Activated CD4-positive, alpha-beta T cell treated with anti-CD3 and anti-CD28 coated beads for 48 hours (primary cell): ENCODE data around the gene RUVBL2.

ENCODE experiments used
- DNase-seq: peaks from one replicate; pipeline ENCODE4 v3.0.0-alpha.2; 2020

RUVBL2 gene

DNA sequence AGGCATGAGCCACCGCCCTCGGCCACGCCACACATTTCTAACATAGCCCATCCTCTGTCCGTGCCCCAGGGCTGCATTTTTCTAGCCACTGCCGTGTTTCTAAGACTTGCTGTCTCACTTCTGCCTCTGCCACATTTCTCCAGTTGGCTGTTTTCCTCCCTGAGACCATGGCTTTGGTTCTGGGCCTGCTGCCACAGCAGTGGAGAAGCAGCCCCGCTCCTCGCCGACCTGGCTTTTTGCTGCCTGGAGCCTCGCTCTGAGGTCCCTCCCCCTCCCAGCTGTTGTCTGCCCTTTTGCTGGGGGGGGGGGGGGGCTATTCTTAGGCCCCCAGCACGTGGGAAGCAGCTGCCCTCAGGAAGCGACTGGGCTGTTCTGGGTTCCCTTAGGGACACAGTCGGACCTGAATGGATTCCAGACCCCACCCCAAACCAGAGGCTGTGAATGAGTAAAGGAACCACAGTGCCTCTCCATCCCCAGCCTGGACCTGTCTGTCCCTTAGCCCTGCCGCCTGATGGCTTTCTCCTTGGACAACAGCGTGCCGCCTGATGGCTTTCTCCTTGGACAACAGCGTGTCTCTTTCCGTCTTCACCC lies 3.9 kb upstream of the RUVBL2 start:
- no peak for DNase-seq

DNA sequence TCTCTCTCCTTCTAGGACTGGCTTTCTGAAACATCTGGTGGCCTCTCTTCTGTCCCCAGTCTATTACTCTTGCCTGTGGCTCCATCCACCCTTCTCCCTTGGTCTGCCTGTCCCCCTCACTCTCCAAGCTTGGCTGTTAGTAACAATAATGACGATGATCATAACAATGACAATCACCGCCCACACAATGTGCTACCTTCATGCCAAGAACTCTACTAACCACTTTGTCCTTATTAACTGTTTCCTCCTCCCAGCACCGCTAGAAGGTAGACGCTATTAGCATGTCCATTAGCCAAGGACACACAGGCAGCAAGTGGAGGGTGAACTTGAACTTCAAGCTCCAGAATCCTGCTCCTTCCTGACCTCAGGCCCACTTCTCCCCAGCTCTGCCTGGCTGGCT lies 3.3 kb upstream of the RUVBL2 start:
- no peak for DNase-seq

DNA sequence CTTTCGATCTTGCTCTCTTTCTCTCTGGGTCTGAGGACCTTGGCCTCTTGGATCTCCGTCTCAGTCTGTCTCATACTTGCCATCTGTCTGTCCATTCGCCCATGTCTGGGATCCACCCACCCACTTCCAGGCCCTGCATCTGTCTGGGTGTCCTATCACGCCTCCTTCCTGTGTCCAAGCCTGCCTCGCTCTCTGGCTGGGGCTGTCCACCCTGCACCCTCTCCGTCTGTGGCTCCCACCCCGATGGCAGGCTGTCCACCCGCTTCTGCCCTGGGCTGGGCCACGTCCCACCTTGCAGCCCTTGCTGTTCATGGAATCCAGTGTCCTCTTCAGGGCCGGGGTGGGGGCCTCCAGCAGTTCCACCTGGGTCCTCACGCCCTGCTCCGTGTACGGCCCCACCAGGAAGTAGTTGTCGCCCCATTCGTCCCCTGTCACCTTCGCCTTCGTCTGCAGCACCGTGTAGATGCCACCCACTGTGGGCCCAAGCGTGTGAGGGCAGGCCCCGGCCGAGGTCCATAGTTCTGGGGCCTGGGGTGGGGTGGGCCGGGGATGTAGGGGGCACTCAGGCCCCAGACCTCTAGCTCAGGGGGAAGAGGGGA lies 2.6 kb upstream of the RUVBL2 start:
- no peak for DNase-seq

DNA sequence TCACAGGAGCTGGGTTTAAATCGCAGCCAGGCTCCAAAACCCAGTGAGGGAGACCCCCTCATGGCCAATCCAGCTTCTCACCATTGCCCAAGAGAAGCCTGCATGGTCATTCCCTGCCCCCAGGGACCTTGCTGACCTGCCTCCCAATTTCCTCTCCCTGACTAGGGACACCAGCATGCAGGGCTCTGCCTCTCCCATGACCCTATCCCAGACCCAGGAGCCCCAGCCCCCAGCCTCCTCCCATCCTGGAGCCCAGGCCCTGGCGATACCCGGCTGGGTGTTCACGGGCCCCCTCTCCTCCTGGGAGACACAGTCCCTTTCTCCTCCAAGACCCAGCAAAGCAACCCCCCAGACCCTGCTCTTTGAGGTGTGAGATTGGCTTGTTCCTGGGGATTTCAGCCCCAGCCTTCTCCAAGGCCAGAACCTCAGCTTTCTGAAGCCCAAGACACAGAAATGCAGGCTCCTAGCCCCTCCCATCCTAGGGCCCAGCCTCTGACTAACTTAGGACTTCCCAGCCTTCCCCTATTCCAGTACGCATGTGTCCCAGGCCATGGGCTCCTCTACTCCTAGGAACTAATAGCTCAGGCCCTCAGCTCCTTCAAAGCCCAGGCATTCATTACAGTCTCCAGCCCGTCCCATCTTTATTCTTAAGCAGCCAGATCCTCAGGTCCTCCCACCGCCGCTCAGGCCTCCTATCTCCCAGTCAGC lies 1.7 kb upstream of the RUVBL2 start:
- DNase-seq = no peak

DNA sequence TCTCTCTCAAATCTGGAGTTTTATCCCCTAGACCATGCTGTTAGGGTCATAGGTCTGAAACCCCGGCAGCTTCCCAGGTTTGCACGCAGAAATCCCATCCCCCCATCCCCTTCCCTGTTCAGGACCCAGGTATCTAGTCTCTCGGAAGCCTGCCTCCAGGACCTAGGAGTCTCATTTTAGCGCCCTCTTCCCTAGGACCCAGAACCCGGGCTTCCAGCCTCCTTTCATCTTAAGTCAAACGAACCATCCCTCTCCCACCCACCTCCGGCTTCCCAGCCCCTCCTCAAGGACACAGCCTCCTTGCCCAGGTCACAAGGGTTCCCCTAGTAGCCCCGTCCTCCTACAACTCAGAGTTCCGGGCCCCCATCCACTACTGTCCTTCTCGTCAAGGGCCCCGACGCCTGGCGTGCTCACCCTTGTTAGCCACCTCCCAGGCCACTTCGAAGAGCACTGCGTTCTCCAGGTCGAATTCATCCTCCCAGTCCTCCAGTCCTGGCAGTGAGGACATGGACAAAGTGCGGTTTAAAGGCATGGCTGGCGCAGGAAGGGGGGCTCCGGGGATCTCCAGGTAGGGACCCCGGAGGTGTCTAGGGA lies 1.0 kb upstream of the RUVBL2 start:
- DNase-seq = no peak

DNA sequence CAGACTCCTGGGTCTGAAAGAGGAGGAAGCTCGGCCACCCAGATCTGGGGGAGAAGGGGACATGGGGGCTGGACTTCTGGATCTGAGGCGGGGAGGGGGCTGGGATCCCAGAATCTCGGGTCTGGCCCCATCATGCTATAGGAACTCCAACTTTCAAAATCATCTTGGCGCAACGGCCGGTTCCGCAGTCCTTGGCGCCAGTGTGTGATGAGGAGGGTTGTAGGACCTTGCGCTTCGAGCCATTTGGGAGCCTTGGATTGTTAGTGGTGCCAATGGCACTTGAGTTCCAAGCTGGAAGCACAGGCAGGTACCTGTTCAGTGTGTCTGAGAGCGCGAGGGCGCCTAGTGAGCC lies 324 bp downstream of the RUVBL2 start:
- DNase-seq = no peak

DNA sequence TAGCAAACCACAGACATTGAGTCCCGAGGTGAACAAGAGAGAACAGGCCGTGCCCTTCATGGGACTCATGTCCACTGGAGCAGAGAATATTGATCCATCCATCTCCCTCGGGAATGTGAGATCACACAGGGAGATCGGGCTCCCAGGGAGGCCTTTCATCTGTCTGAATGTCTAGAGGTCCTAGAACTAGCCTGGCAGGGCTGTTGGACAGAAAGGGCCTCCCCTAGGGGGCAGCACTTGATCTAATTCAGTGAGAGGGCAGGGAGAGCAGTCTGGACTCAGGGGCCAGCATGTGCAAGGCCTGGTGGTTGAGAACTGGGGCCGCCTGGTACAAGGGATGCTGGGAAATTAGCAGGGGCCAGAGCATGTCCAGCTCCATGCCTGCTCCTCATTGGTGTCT lies 4.3 kb downstream of the RUVBL2 start:
- peak; percentile 76 for DNase-seq

DNA sequence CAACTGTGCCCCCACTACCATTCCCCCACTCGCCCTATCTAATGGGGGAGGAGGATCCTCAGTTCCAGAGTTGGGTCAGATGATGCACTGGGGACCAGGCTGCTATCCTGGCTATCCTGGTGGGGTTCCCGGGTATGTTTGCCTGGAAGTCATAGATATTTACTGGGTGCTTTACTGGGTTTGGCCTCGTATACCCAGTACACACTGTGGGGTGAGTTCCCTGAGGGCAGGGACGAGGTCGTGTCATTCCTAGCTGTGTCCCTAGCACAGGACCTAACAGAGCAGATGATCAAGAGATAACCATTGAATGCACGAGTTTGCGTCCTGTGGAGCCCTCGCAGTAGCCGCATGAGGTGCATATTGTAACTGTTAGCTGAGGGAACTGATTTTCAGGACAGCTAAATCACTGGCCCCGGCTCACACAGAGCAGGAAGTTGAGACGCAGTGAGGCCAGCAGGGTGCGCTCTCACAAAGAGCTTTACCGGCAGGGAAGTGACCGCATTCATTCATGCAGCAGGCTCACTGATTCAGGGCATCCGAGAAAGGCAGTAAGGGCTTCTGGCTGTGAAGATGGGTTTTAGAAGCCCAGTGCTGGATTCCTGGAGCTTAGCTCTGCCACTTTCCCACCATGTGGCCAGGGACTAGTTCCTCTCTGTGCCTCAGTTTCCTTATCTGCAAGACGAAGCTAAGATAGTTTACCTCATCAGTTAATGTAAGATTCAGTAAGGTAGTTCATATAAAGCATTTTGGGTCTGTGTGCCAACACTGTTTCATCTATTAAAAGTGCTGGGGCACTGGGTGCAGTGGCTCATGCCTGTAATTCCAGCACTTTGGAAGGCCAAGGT lies 6.0 kb downstream of the RUVBL2 start:
- DNase-seq = peak; percentile 82

DNA sequence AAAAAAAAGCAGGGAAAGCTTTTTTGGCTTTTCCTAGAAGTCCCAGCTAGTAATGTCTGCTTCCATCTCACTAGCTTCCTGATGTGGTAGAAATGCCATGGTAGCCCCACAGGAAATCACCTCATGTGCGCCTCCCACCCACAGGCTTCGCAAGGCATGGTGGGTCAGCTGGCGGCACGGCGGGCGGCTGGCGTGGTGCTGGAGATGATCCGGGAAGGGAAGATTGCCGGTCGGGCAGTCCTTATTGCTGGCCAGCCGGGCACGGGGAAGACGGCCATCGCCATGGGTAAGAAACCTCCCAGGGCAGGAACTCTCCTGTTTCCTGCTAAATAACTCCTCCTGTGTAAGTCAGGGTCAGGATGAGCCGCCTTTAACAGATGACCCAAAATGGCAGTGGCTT lies 10.4 kb downstream of the RUVBL2 start:
- DNase-seq = no peak

DNA sequence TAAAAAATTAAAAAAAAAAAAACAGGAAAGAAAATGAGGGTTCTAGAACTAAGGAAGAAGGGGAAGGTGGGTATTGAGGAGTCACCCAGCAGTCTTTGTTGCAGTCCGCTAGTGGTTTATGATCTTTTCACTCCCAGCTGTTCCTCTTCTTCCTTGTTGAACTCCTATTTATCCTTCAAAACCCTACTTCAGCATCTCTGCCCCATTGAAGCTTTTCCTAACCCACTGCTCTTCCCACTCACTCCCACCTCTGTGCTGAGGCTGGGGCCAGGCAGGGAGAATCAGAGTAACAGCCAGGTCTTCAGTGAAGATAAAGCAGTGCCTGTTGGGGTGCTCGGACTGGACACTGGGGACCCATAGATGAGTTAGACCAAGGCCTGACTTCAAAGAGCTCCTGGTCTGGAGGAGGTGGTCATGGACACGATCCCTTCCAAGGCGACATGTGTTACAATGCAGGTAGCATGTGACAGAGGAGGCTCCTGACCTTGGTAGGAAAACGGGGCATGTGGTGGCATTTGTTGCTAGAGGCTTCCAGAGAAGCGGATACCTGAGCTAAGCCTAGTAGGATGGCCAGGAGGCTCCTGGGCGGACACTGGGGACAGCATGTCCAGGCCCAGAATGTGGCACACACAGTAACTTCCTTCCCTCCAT lies 11.4 kb downstream of the RUVBL2 start:
- DNase-seq = no peak

DNA sequence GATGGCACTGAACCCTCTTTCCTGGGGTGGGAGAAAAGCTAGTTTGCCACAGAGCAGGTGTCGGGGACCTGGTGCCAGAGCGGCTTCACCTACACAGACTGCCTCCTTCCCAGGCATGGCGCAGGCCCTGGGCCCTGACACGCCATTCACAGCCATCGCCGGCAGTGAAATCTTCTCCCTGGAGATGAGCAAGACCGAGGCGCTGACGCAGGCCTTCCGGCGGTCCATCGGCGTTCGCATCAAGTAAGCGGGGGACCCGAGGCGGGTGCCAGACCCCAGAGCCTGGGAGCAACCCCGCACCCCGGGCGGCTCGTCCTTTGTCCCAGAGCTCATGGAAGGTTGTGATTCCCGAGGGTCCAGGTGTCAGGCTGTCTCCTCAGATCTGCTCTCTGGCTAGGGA lies 13.2 kb downstream of the RUVBL2 start:
- DNase-seq = no peak

DNA sequence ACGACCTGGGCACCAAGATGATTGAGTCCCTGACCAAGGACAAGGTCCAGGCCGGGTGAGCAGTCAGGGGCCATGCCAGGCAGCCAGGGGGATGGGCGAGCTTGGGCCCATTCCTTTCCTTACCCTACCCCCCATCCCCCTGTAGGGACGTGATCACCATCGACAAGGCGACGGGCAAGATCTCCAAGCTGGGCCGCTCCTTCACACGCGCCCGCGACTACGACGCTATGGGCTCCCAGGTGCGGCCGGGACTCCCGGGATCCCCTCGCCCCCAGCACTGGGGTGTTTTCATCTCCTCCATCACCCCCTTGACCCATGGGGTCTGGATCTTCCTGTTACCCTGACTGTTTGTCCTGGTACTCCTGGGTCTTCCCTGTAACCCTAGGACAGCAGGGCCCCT lies 16.1 kb downstream of the RUVBL2 start:
- DNase-seq = no peak

DNA sequence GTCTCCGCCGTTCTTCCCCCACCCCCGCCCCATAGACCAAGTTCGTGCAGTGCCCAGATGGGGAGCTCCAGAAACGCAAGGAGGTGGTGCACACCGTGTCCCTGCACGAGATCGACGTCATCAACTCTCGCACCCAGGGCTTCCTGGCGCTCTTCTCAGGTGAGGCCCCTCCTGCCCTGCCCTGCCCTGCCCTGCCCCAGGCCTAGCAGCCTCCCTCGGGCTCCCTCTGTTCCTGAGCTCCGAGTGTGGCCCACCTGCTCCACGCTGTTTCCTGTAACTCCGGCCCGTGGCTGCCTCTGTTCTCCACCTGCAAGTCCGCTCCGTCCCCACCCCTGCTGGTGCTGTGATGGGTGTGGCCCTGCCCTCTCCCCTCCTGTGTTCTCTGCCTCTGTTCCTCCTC lies 16.8 kb downstream of the RUVBL2 start:
- DNase-seq = no peak

DNA sequence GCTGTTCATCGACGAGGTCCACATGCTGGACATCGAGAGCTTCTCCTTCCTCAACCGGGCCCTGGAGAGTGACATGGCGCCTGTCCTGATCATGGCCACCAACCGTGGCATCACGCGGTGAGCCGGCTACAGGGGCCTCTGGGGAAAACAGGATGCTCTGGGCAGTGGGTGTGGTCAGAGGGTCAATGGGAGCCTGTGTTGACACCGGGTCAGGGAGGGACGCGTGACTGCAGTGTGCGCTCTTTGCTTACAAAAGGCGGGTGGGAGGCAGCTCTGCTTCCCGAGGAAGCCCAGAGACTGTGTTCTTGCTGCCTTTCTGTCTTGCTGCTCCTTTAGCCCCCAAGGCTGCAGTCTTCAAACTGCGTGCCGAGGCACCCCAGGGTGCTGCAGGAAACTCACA lies 17.5 kb downstream of the RUVBL2 start:
- DNase-seq = no peak

DNA sequence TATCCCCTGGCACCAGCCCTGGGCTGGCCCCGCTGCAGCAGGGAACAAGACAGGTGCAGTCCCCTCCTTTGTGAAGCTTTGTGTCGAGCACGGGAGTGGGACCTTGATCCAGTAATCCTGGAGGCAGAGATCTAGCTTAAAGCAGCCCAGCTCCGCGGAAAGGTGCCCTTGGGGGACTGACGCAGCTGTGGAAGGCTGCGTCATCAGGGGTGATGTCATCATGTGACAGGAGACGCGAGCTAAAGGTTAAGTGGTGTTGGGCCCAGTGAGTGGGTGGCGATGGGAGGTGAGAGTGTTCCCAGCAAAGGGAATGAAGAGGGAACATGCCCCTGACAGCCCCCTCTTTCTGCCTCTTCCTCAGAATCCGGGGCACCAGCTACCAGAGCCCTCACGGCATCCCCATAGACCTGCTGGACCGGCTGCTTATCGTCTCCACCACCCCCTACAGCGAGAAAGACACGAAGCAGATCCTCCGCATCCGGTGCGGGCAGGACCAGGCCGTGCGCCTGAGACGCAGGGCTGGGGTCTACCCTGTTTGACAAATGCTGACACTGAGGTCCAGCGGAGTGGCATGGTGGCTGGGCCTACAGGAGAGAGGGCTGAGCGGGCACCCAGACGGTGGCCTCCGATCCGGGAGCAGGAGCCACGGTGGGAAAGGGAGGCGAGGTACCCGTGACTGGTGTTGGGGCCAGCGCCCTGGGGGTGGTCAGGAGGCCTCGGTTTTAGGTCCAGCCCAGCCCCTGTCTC lies 20.6 kb downstream of the RUVBL2 start:
- no peak for DNase-seq

DNA sequence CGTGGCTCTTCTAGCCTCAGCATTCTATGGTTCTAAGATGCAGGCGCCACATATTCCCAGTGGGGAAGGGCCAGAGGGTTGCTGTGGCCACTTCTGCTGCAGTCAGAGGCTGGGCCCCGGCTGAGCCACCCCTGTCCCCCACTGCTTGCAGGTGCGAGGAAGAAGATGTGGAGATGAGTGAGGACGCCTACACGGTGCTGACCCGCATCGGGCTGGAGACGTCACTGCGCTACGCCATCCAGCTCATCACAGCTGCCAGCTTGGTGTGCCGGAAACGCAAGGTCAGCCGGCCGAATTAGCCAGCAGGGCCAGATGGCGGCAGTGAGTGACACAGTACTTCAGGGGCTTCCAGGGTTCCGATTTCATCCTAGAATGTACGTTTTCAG lies 21.2 kb downstream of the RUVBL2 start:
- DNase-seq = no peak

DNA sequence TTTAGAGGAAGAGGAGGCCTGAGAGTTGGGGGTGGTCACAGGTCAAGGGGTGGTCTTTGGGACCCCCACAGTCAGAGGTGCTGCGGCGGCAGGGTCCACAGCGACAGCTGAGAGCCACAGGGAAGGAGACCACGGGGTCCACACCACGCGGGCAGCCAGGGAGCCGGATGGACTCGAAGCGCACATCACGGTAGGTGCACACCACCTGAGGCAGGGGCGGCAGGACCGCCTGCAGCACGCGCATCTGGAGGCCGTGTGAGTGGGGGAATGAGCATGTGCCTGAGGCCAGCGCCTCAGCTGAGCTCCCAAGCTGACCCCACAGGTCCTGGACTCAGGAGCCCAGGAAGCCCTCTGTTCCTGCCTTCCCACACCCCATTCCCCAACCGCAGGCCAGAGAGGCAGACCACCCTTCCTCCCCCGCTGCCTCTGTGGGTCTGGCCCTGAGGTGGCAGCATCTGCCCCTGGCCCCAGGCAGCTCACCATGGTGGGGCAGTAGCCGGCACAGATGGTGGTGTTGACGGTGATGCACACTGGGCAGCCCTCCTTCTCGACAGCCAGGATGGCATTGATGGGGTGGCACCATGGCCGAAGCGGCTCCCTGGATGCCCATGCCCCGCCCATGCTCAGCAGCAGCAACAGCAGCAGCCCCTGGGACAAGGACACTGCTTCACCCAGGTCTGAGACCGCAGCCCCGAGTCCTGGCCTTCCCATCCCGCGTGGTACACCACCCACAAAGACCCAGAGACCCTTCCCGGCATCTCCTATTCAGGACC lies 22.6 kb downstream of the RUVBL2 start:
- DNase-seq = no peak

DNA sequence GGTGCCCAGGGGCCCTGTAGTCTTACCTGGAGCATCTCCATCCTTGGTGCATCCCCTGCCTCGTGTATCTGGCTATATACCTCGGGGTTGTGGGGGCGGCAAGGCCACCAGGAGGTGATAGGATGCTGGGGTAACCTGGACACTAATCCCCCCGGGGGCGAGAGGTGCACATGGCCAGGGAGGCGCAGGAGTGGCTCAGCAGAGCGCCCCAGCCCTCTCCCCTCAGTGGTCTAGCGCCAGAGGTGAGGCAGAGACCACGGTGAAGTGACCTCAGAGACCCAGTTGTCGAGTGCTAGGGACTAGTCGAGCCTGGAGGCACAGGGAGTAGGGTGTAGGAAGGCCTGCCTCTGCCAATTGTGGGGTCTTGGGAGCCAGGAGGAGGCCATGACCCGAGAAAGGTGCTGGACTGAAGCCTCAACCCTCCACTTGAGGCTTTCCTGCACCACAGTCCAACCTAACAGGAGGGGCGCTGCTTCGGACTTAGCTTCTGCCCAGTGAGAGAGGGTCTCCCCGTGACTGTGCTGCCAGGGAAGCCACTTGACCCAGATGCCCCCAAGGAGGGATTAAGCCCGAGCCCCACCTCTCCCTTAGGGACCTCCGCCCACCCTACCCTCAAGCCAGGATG lies 23.5 kb downstream of the RUVBL2 start, which contains the start of gene LHB:
Gene LHB (minus strand): TSS at position 51 of the 625 bp plus-strand sequence. CDS start 10 bp downstream, at position 41.
- no peak for DNase-seq

DNA sequence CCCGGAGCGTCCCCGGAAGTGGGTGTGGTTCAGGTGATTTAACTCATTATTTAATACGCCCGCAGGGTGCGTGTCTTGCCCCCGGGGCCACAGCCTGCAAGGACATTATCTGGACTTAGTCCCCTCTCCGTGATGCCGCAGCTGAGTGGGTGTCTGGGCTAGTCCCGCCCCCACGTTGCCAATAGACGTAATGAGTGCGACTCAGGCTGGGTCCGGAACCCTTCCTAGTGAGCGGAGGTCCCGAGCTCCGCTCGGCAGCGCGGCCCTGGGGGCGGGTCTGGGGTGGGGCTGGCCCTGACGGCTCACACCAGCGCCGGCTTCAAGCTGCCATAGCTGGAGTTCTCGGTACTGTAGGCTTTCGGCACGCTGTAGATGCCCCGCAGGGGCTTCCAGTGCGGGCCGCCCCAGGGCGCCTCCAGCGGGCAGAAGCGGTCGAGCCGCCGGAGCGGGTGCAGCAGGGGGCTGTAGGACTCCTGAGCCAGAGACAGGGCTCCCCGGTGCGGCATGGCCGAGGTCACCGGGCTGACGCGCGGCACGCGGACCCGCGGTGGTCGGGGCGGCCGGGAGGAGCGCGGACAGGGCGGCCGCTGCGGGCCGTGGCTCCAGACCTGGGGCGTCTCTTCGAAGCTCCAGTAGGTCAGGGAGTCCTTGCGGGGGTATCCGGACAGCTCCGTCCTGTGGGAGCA lies 24.1 kb downstream of the RUVBL2 start:
- DNase-seq = peak; percentile 75
